Measurements from ENCODE around the gene APBB2.

The APBB2 gene

GRCh38 chr4:40949358-40950100 is 264.8 kb downstream of the APBB2 start:
- no peak for TF ChIP-seq CTCF (IDR thresholded peaks at IDR 0.05; ENCODE audit: extremely low read depth, missing control alignments)

GRCh38 chr4:40948014-40948413 is 266.3 kb downstream of the APBB2 start:
- DNase-seq (ENCODE audit: low spot score) = no peak
- no peak for TF ChIP-seq CTCF (IDR thresholded peaks at IDR 0.05; ENCODE audit: extremely low read depth, missing control alignments)

More at GRCh38 chr4:40949358-40950100, 264.8 kb downstream of the APBB2 start:
- DNase-seq (ENCODE audit: low spot score) = no peak

- no peak for TF ChIP-seq CTCF (IDR thresholded peaks at IDR 0.05; ENCODE audit: extremely low read depth, missing control alignments)
- DNase-seq (ENCODE audit: low spot score) = no peak
Measured at GRCh38 chr4:40946652-40947051, 267.7 kb downstream of the APBB2 start.

- DNase-seq (ENCODE audit: low spot score) = no peak
- no peak for TF ChIP-seq CTCF (IDR thresholded peaks at IDR 0.05; ENCODE audit: extremely low read depth, missing control alignments)
Measured at GRCh38 chr4:40940756-40941155, 273.6 kb downstream of the APBB2 start.

DNA sequence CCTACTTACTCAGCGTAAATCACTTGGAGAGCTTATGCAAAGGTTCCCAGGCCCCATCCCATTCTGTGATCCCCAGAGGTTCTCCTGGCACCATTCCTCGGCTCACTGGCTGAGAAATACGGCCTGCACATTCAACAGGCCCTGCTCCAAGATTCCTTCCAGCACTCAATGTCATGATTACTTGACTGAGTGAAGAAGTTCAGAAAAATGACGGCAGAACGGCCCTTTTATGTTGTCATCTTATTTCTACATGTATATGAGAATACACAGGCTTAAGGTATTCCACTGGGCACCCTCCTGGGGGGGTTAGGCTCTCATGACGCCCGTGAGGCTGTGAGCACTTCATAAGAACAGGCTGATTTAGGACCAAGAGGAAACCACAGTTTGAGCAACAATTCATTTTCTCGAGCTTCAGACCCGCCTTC is 274.0 kb downstream of the APBB2 start:
- no peak for DNase-seq (ENCODE audit: low spot score)
- TF ChIP-seq CTCF (IDR thresholded peaks at IDR 0.05; ENCODE audit: extremely low read depth, missing control alignments) = no peak

- no peak for TF ChIP-seq CTCF (IDR thresholded peaks at IDR 0.05; ENCODE audit: extremely low read depth, missing control alignments)
- DNase-seq (ENCODE audit: low spot score) = no peak
Measured at GRCh38 chr4:40939856-40940255, 274.5 kb downstream of the APBB2 start.

DNA sequence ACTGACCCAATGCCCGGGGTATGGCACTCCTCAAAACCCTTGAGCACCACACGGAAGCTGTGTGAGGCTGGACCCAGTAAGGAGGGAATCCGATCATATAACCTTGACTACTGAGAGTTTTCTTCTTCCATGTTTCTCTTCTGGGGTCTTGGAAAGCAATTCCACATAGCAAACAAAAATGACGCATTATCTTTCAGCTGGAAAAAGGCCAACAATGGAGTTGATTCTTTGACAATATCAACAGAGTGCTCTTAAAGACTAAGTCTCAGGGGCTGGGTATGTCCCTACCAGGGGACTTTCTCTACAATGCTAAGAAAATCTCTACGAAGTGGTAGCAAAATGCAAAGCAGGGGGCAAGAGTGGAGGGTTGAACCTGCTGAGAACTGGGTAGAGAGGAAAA is 276.0 kb downstream of the APBB2 start:
- no peak for DNase-seq (ENCODE audit: low spot score)
- TF ChIP-seq CTCF (IDR thresholded peaks at IDR 0.05; ENCODE audit: extremely low read depth, missing control alignments) = no peak

Data from GM20000 (cell line).